HG03521 (cell line): ENCODE results near the gene RPS6KC1.
"Not testable (repeated sequence)": the region's sequence is repeated elsewhere in the genome, so short reads cannot be mapped to it uniquely, and the experiment has no call there.

Experiments used
- ATAC-seq: cut with Tn5 transposase; IDR thresholded peaks from one replicate; pipeline ENCODE4 v1.9.1; 2021; ENCODE audit warnings: mild to moderate bottlenecking, moderate library complexity; ENCODE audit not compliant: unreplicated experiment

Gene RPS6KC1

GRCh38 chr1:213051127-213051880 lies at the start of gene RPS6KC1:
TSS of gene RPS6KC1 (plus strand) at chr1:213051241. CDS start at chr1:213051405, 164 bp downstream.
- ATAC-seq, result peak; percentile 98

- ATAC-seq, result no peak
Observed at GRCh38 chr1:213003256-213003655, 47.8 kb upstream of the RPS6KC1 start.

GRCh38 chr1:213008564-213008963 lies 42.5 kb upstream of the RPS6KC1 start:
- ATAC-seq, result peak; percentile 81

GRCh38 chr1:213014642-213015041 lies 36.4 kb upstream of the RPS6KC1 start:
- ATAC-seq, result no peak

- ATAC-seq, result peak; percentile 94
Observed at GRCh38 chr1:213015099-213016050, 35.7 kb upstream of the RPS6KC1 start, which contains the start of gene ANGEL2. TSS of gene ANGEL2 (minus strand) at chr1:213015867. CDS start at chr1:213015671, 196 bp downstream.

- no peak for ATAC-seq
Observed at GRCh38 chr1:213017447-213018273, 33.4 kb upstream of the RPS6KC1 start.

GRCh38 chr1:213019450-213019849 lies 31.6 kb upstream of the RPS6KC1 start:
- no peak for ATAC-seq

GRCh38 chr1:213020016-213020415 lies 31.0 kb upstream of the RPS6KC1 start:
- no peak for ATAC-seq

GRCh38 chr1:213027024-213027423 lies 24.0 kb upstream of the RPS6KC1 start:
- ATAC-seq, result not testable (repeated sequence)

- ATAC-seq, result no peak
Observed at GRCh38 chr1:213032651-213033050, 18.4 kb upstream of the RPS6KC1 start.

- no peak for ATAC-seq
Observed at GRCh38 chr1:213034713-213035112, 16.3 kb upstream of the RPS6KC1 start.

GRCh38 chr1:213035573-213035972 lies 15.5 kb upstream of the RPS6KC1 start:
- no peak for ATAC-seq

GRCh38 chr1:213041443-213041842 lies 9.6 kb upstream of the RPS6KC1 start:
- no peak for ATAC-seq

- not testable (repeated sequence) for ATAC-seq
Observed at GRCh38 chr1:213045321-213046226, 5.5 kb upstream of the RPS6KC1 start.

GRCh38 chr1:213049232-213049631 lies 1.8 kb upstream of the RPS6KC1 start:
- ATAC-seq, result no peak

- ATAC-seq, result peak; percentile 25
Observed at GRCh38 chr1:213050745-213051126, 305 bp upstream of the RPS6KC1 start.

GRCh38 chr1:213051881-213052202 lies 801 bp downstream of the RPS6KC1 start:
- ATAC-seq, result no peak

- no peak for ATAC-seq
Observed at GRCh38 chr1:213053455-213053854, 2.4 kb downstream of the RPS6KC1 start.

GRCh38 chr1:213054142-213054541 lies 3.1 kb downstream of the RPS6KC1 start:
- no peak for ATAC-seq
